Esophagus muscularis mucosa (tissue), 4 donors: ENCODE data around the gene SFT2D3.

Experiments used
- CTCF ChIP-seq, 3 experiments: fragments of 200-600 bp in 2 of 3; fragments of 450-650 bp in 1 of 3; sonication (generic) in 2 of 3; IDR thresholded peaks; one replicate each; pipeline ENCODE4 v1.5.1; 2017 to 2019; ENCODE audit warnings: antibody characterized with exemption in 3 of 3, mild to moderate bottlenecking in 2 of 3, moderate library complexity in 1 of 3
- EP300 ChIP-seq: sonication (generic); formaldehyde crosslinking; IDR thresholded peaks from one replicate; pipeline ENCODE4 v1.6.1; 2017; ENCODE audit warnings: antibody characterized with exemption
- POLR2A ChIP-seq: fragments of 450-650 bp; IDR thresholded peaks from one replicate; pipeline ENCODE4 v1.6.1; 2017; ENCODE audit warnings: antibody characterized with exemption, moderate library complexity, mild to moderate bottlenecking, low read depth
- POLR2AphosphoS5 ChIP-seq, 2 donors: sonication (generic); formaldehyde crosslinking; IDR thresholded peaks; one replicate each; pipeline ENCODE4 v1.6.1; 2017; ENCODE audit warnings: antibody characterized with exemption in 2 of 2

- TF ChIP-seq CTCF (IDR thresholded peaks at IDR 0.05) (no peak), EP300 (peak; percentile 23), POLR2A (no peak), POLR2AphosphoS5 (IDR thresholded peaks at IDR 0.05) (peak; percentile 80 to 86)
Observed at GRCh38 chr2:127651971-127652550, 49.2 kb upstream of the SFT2D3 start.
